CD14-positive monocyte (primary cell): ENCODE measurements around the gene EYA4. TPM values are rescaled to one million over a fixed set of nuclear protein-coding genes. Genes with fewer than 3 reads are reported as not detected.

Source experiments
- DNase-seq, 3 donors: peaks; one replicate each; pipeline ENCODE4 v3.0.0-alpha.2; 2011 to 2022
- H2AFZ ChIP-seq: 2 replicates; pipeline ENCODE4 v1.6.0; 2012; ENCODE audit warnings: mild to moderate bottlenecking, low read depth, low read length, inconsistent platforms; ENCODE audit not compliant: insufficient read depth, poor library complexity, severe bottlenecking
- H3K27ac ChIP-seq, 2 donors: 1 replicate in 1 of 2; 2 replicates in 1 of 2; pipeline ENCODE4 v1.5.1; 2012 to 2013; ENCODE audit warnings: low read length in 2 of 2, control low read depth in 1 of 2, inconsistent platforms in 1 of 2, low read depth in 1 of 2, mild to moderate bottlenecking in 1 of 2
- H3K27me3 ChIP-seq, 2 donors: one replicate each; pipeline versions ENCODE4 v1.6.0 to v1.6.1; 2011 to 2013; ENCODE audit warnings: low read length in 2 of 2; ENCODE audit not compliant: control insufficient read depth in 2 of 2, insufficient read depth in 2 of 2
- H3K36me3 ChIP-seq, 2 donors: replicated peaks in 1 of 2; 1 replicate in 1 of 2; 2 replicates in 1 of 2; pipeline versions ENCODE4 v1.5.1 to v1.6.1; 2012 to 2013; ENCODE audit warnings: low read length in 2 of 2, control low read depth in 1 of 2, inconsistent platforms in 1 of 2, mild to moderate bottlenecking in 1 of 2; ENCODE audit not compliant: insufficient read depth in 2 of 2, control insufficient read depth in 1 of 2
- H3K4me1 ChIP-seq, 2 donors: 1 replicate in 1 of 2; 2 replicates in 1 of 2; pipeline versions ENCODE4 v1.5.1 to v1.6.1; 2012 to 2013; ENCODE audit warnings: low read length in 2 of 2, control low read depth in 1 of 2, inconsistent platforms in 1 of 2, mild to moderate bottlenecking in 1 of 2, moderate library complexity in 1 of 2; ENCODE audit not compliant: insufficient read depth in 2 of 2, control insufficient read depth in 1 of 2
- H3K4me2 ChIP-seq: replicated peaks from 2 replicates; pipeline ENCODE3; 2012; ENCODE audit warnings: low read length, moderate library complexity, mild to moderate bottlenecking; ENCODE audit not compliant: poor library complexity, severe bottlenecking; ENCODE audit errors: extremely low read depth
- H3K4me3 ChIP-seq, 3 experiments: fragments of 200-600 bp in 1 of 3; sonication (generic) in 1 of 3; replicated peaks in 1 of 3; 1 replicate in 2 of 3; 2 replicates in 1 of 3; pipeline ENCODE4 v1.5.1; 2011 to 2013; ENCODE audit warnings: low read length in 3 of 3, mild to moderate bottlenecking in 3 of 3, control low read depth in 2 of 3, low read depth in 2 of 3, inconsistent platforms in 1 of 3, moderate library complexity in 1 of 3
- H3K79me2 ChIP-seq: 2 replicates; pipeline ENCODE4 v1.6.0; 2012; ENCODE audit warnings: mild to moderate bottlenecking, control low read depth, inconsistent platforms, low read length, moderate library complexity; ENCODE audit not compliant: insufficient read depth
- H3K9ac ChIP-seq: 2 replicates; pipeline ENCODE4 v1.6.0; 2017; ENCODE audit warnings: low read length, mild to moderate bottlenecking; ENCODE audit not compliant: insufficient read depth, poor library complexity, severe bottlenecking
- H3K9me3 ChIP-seq, 2 donors: replicated peaks in 1 of 2; 1 replicate in 1 of 2; 2 replicates in 1 of 2; pipeline versions ENCODE4 v1.5.1 to v1.6.1; 2012 to 2013; ENCODE audit warnings: low read length in 2 of 2, control low read depth in 1 of 2; ENCODE audit not compliant: control insufficient read depth in 1 of 2, insufficient read depth in 1 of 2
- H4K20me1 ChIP-seq: 2 replicates; pipeline ENCODE4 v1.6.0; 2012; ENCODE audit warnings: mild to moderate bottlenecking, low read length, control low read depth, moderate library complexity; ENCODE audit not compliant: insufficient read depth
- H3K27ac Mint-ChIP-seq, 7 donors: one replicate each; pipeline ENCODE4 v1.8.0; 2020; ENCODE audit warnings: mild to moderate bottlenecking in 7 of 7, mixed read lengths in 7 of 7, moderate library complexity in 6 of 7, inconsistent platforms in 2 of 7
- H3K27me3 Mint-ChIP-seq, 3 donors: one replicate each; pipeline ENCODE4 v1.8.0; 2021 to 2022; ENCODE audit warnings: low read depth in 3 of 3, mild to moderate bottlenecking in 3 of 3, mixed read lengths in 3 of 3, moderate library complexity in 3 of 3, inconsistent platforms in 1 of 3
- H3K36me3 Mint-ChIP-seq, 2 donors: one replicate each; pipeline ENCODE4 v1.8.0; 2020; ENCODE audit warnings: mixed read lengths in 2 of 2, inconsistent platforms in 1 of 2, mild to moderate bottlenecking in 1 of 2
- H3K4me1 Mint-ChIP-seq: one replicate; pipeline ENCODE4 v1.8.0; 2020; ENCODE audit warnings: mild to moderate bottlenecking, mixed read lengths
- H3K4me3 Mint-ChIP-seq, 2 donors: one replicate each; pipeline ENCODE4 v1.8.0; 2020; ENCODE audit warnings: mild to moderate bottlenecking in 2 of 2, mixed read lengths in 2 of 2, moderate library complexity in 1 of 2
- H3K9me3 Mint-ChIP-seq, 7 donors: one replicate each; pipeline ENCODE4 v1.8.0; 2020 to 2022; ENCODE audit warnings: mixed read lengths in 7 of 7, mild to moderate bottlenecking in 6 of 7, moderate library complexity in 6 of 7, inconsistent platforms in 2 of 7
- WGBS: methylation state at CpG from one replicate; pipeline ENCODE4 v1.1.5; 2013; ENCODE audit warnings: missing lambda C conversion rate; ENCODE audit not compliant: insufficient coverage; 5-methylcytosine and 5-hydroxymethylcytosine counted together
- intact Hi-C, 2 donors: fragments of 100-400 bp; cut with micrococcal nuclease; formaldehyde crosslinking; loops; one replicate each; pipeline versions ENCODE4 v1.15.0 to v1.15.1; 2023
- polyA plus RNA-seq, 3 donors: library from polyadenylated mRNA; depleted of rRNA in 1 of 3; unstranded in 2 of 3; stranded (reverse) in 1 of 3; fragments of 300-500 nt in 2 of 3; fragments of >200 nt in 1 of 3; fragmentation: Illumina TruSeq in 2 of 3; gene quantifications; 1 replicate in 2 of 3; 2 replicates in 1 of 3; pipeline ENCODE4 v1.2.3, GENCODE V29; 2012 to 2021
- TF ChIP-seq, protein P1 (sequence below): fragments of 200-600 bp; IDR thresholded peaks from one replicate; pipeline ENCODE4 v1.8.0; 2022; ENCODE audit warnings: antibody characterized with exemption, mild to moderate bottlenecking

The EYA4 gene
- polyA plus RNA-seq, 3 donors, result not detected

DNA sequence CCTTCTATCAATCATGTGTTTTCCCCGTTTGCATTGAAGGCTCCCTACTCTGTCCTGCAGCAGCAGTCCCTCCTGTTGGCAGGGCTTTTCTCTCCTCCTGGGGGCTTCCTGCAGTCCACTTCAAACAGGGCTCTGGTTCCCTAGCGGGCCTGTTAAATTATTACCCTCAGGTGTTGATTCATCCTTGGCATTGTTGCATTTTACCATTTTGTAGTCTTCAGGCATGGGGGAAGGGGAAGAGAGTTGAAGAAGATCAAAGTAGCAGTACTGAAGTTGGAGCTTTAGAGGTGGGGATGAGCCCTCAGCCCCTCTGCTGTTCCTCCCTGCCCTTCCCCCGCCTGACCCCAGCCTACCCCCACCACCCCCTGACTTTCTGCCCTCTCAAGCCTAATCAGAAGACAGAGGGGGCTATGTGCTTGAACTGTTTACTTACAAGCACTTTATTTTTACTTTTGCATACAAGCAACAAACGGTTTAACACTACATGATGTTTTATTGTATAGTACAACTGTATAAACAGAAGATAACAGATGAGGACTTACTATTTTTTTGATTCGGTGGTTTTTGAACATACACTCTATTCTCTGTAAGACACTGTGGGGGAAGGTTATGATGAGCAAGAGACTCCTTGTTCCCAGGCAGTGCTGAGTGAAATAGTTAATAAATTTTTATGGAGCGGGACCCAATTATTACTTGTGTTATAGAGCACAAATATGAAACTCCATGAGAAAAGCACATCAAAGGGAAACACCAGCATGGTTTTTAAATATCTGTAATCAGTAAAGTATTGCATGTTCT lies 169.7 kb downstream of the EYA4 start:
- Histone ChIP-seq H3K27ac (no peak overlapping the region), H3K27me3 (no peaks in the 10 kb centered on the region), H3K4me2 (no peak overlapping the region), H3K4me1 (no peaks in the 10 kb centered on the region), H3K9ac (no peak overlapping the region), H3K79me2 (no peaks in the 10 kb centered on the region), H2AFZ (no peak overlapping the region), H3K9me3 (no peaks in the 10 kb centered on the region), H3K4me3 (no peak overlapping the region), H4K20me1 (no peaks in the 10 kb centered on the region), H3K36me3 (no peaks in the 10 kb centered on the region)
- no peak overlapping the region for H3K27ac Mint-ChIP-seq
- H3K9me3 Mint-ChIP-seq, result peaks cover 0 to 1% (median 0%) of the 10 kb centered on the region in 7 donors
- no peak for DNase-seq
- WGBS, result 71% methylated on average over 2 of the region's 6 CpGs
- H3K4me3 Mint-ChIP-seq, result no peak overlapping the region
- H3K36me3 Mint-ChIP-seq, result no peaks in the 10 kb centered on the region
- TF ChIP-seq, protein P1, sequence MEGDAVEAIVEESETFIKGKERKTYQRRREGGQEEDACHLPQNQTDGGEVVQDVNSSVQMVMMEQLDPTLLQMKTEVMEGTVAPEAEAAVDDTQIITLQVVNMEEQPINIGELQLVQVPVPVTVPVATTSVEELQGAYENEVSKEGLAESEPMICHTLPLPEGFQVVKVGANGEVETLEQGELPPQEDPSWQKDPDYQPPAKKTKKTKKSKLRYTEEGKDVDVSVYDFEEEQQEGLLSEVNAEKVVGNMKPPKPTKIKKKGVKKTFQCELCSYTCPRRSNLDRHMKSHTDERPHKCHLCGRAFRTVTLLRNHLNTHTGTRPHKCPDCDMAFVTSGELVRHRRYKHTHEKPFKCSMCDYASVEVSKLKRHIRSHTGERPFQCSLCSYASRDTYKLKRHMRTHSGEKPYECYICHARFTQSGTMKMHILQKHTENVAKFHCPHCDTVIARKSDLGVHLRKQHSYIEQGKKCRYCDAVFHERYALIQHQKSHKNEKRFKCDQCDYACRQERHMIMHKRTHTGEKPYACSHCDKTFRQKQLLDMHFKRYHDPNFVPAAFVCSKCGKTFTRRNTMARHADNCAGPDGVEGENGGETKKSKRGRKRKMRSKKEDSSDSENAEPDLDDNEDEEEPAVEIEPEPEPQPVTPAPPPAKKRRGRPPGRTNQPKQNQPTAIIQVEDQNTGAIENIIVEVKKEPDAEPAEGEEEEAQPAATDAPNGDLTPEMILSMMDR, result no peak
- intact Hi-C loops, result no loop called here
- no peaks in the 10 kb centered on the region for H3K4me1 Mint-ChIP-seq
- no peaks in the 10 kb centered on the region for H3K27me3 Mint-ChIP-seq

GRCh38 chr6:133411757-133412156 lies 170.6 kb downstream of the EYA4 start:
- no peaks in the 10 kb centered on the region for H3K36me3 ChIP-seq
- H3K79me2 ChIP-seq, result no peaks in the 10 kb centered on the region
- no peak for DNase-seq
- peaks cover 0 to 1% (median 0%) of the 10 kb centered on the region in 7 donors for H3K9me3 Mint-ChIP-seq
- no peak overlapping the region for H2AFZ ChIP-seq
- TF ChIP-seq, protein P1, result no peak
- no peaks in the 10 kb centered on the region for H3K27me3 Mint-ChIP-seq
- H3K9me3 ChIP-seq, result no peaks in the 10 kb centered on the region
- no peaks in the 10 kb centered on the region for H3K36me3 Mint-ChIP-seq
- H3K27ac Mint-ChIP-seq, result no peak overlapping the region
- intact Hi-C loops, result no loop called here
- H3K9ac ChIP-seq, result no peak overlapping the region
- no peak overlapping the region for H3K4me2 ChIP-seq
- no peak overlapping the region for H3K27ac ChIP-seq
- no peaks in the 10 kb centered on the region for H4K20me1 ChIP-seq
- H3K4me1 ChIP-seq, result no peaks in the 10 kb centered on the region
- H3K27me3 ChIP-seq, result no peaks in the 10 kb centered on the region
- no peaks in the 10 kb centered on the region for H3K4me1 Mint-ChIP-seq
- H3K4me3 ChIP-seq, result no peak overlapping the region
- H3K4me3 Mint-ChIP-seq, result no peak overlapping the region
